KG1 (cell line): ENCODE data around the gene USP17L10.
"Not testable (repeated sequence)": the region's sequence is repeated elsewhere in the genome, so short reads cannot be mapped to it uniquely, and the experiment has no call there.

Experiments
- DNase-seq: peaks from one replicate; lab custom pipeline; 2025; lab: John Stamatoyannopoulos, UW

Gene USP17L10, protein sequence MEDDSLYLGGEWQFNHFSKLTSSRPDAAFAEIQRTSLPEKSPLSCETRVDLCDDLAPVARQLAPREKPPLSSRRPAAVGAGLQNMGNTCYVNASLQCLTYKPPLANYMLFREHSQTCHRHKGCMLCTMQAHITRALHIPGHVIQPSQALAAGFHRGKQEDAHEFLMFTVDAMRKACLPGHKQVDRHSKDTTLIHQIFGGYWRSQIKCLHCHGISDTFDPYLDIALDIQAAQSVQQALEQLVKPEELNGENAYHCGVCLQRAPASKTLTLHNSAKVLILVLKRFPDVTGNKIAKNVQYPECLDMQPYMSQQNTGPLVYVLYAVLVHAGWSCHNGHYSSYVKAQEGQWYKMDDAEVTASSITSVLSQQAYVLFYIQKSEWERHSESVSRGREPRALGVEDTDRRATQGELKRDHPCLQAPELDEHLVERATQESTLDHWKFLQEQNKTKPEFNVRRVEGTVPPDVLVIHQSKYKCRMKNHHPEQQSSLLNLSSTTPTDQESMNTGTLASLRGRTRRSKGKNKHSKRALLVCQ

DNA sequence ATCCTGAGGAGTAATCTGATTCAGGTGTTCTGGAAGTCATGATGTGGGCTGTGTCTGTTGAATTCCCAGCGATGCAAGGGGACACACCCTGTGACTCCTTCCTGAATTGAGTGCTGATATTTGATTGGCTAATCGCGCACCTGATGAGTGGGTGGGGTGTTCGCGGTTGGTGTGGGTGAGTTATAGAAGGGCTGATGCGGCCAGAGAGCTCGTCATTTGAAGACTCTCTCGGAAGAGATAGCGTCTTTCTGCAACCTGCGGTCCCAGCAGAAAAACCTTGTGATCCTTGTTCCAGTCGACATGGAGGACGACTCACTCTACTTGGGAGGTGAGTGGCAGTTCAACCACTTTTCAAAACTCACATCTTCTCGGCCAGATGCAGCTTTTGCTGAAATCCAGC is at the start of gene USP17L10:
Gene USP17L10 (plus strand): TSS at position 301 of the 400 bp plus-strand sequence. CDS start 0 bp downstream, at position 301.
- not testable (repeated sequence) for DNase-seq

DNA sequence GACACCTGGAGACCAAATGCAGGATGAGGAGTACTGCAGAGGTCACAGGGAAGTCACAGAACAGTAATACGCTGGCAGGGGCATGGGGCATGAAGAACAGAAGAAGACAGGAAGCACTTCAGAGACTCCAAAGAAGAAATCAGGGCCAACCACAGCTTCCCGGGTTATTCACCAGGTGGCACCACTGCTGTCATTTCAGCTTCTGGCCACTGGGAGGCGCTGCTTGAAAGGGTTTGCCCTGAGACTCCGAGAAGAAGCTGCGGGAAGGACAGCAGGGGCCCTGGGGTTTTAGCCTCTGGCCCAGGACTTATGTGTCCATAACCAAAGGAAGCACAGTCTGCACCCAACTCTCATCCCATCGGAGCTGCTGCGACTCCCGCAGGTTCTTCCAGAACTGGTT is 44.5 kb upstream of the USP17L10 start:
- not testable (repeated sequence) for DNase-seq

DNA sequence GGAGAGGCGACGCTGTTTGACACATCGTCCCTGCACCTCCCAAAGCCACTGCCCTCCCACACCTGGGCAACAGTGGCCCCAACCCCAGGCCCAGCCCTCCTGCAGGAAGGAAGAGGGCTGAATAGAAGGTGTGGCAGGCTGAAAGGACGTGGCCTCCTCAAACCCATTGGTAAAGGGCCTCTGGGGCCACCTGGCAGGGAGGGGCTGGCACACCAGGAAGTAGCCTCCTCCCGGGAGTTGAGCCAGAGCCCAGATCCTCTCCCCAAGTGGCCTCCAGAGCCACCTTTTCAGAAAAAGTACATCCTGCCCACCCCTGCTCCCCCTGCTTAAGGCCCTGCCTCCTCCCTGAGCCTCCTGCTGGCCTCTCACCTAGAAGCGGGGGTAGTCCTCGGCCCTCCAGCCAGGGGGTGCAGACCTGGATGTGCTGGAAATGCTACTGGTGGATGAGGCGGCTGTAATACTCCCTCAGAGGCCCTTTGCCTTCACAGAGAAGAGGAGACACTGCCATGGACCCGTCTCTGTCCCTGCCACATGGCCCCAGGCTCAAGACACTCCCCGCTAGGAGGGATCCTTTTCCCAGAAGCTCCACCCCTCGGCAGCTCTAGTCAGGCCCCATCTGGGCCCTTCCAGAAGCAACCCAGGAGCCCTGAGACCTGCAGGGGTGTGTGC is 40.5 kb upstream of the USP17L10 start, which contains the start of gene FAM90A26:
Gene FAM90A26 (plus strand): TSS at position 619 of the 669 bp plus-strand sequence. CDS start 2,764 bp downstream, outside the sequence.
- DNase-seq: not testable (repeated sequence)

DNA sequence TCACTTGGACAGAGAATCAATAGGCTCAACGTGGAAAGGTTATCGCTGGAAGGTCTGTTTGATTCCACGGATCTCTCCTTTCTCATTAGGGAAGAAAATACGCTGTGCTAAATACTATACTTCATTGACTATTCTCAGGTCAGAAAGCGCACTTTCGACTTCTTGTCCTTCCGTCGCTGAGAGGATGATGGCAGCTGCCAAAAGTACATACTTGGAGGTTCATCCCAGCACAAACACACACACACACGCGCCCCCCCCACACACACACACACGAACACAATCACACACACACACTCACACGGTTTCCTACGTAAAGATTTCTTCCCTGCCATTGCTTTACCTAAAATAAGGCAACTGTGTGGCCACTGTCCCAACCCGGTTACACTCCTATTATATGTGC is 4.2 kb downstream of the USP17L10 start:
- not testable (repeated sequence) for DNase-seq

DNA sequence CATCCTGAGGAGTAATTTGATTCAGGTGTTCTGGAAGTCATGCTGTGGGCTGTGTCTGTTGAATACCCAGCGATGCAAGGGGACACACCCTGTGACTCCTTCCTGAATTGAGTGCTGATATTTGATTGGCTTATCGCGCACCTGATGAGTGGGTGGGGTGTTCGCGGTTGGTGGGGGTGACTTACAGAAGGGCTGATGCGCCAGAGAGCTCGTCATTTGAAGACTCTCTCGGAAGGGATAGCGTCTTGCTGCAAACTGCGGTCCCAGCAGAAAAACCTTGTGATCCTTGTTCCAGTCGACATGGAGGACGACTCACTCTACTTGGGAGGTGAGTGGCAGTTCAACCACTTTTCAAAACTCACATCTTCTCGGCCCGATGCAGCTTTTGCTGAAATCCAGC is 4.6 kb downstream of the USP17L10 start, which contains the start of gene USP17L11:
Gene USP17L11 (plus strand): TSS at position 301 of the 400 bp plus-strand sequence. CDS start 0 bp downstream, at position 301.
- not testable (repeated sequence) for DNase-seq

DNA sequence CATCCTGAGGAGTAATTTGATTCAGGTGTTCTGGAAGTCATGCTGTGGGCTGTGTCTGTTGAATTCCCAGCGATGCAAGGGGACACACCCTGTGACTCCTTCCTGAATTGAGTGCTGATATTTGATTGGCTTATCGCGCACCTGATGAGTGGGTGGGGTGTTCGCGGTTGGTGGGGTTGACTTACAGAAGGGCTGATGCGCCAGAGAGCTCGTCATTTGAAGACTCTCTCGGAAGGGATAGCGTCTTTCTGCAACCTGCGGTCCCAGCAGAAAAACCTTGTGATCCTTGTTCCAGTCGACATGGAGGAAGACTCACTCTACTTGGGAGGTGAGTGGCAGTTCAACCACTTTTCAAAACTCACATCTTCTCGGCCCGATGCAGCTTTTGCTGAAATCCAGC is 9.4 kb downstream of the USP17L10 start, which contains the start of gene USP17L12:
Gene USP17L12 (plus strand): TSS at position 301 of the 400 bp plus-strand sequence. CDS start 0 bp downstream, at position 301.
- DNase-seq: not testable (repeated sequence)

DNA sequence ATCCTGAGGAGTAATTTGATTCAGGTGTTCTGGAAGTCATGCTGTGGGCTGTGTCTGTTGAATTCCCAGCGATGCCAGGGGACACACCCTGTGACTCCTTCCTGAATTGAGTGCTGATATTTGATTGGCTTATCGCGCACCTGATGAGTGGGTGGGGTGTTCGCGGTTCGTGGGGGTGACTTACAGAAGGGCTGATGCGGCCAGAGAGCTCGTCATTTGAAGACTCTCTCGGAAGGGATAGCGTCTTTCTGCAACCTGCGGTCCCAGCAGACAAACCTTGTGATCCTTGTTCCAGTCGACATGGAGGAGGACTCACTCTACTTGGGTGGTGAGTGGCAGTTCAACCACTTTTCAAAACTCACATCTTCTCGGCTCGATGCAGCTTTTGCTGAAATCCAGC is 14.1 kb downstream of the USP17L10 start, which contains the start of gene USP17L13:
Gene USP17L13 (plus strand): TSS at position 301 of the 400 bp plus-strand sequence. CDS start 0 bp downstream, at position 301.
- DNase-seq: not testable (repeated sequence)

DNA sequence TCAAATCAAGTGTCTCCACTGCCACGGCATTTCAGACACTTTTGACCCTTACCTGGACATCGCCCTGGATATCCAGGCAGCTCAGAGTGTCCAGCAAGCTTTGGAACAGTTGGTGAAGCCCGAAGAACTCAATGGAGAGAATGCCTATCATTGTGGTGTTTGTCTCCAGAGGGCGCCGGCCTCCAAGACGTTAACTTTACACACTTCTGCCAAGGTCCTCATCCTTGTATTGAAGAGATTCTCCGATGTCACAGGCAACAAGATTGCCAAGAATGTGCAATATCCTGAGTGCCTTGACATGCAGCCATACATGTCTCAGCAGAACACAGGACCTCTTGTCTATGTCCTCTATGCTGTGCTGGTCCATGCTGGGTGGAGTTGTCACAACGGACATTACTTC is 19.8 kb downstream of the USP17L10 start:
- not testable (repeated sequence) for DNase-seq

DNA sequence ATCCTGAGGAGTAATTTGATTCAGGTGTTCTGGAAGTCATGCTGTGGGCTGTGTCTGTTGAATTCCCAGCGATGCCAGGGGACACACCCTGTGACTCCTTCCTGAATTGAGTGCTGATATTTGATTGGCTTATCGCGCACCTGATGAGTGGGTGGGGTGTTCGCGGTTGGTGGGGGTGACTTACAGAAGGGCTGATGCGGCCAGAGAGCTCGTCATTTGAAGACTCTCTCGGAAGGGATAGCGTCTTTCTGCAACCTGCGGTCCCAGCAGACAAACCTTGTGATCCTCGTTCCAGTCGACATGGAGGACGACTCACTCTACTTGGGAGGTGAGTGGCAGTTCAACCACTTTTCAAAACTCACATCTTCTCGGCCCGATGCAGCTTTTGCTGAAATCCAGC is 23.6 kb downstream of the USP17L10 start, which contains the start of gene USP17L15:
Gene USP17L15 (plus strand): TSS at position 301 of the 400 bp plus-strand sequence. CDS start 0 bp downstream, at position 301.
- not testable (repeated sequence) for DNase-seq

DNA sequence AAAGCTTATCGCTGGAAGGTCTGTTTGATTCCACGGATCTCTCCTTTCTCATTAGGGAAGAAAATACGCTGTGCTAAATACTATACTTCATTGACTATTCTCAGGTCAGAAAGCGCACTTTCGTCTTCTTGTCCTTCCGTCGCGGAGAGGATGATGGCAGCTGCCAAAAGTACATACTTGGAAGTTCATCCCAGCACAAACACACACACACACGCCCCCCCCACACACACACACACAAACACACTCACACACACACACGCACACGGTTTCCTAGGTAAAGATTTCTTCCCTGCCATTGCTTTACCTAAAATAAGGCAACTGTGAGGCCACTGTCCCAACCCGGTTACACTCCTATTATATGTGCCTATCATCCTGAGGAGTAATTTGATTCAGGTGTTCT is 28.0 kb downstream of the USP17L10 start:
- not testable (repeated sequence) for DNase-seq

DNA sequence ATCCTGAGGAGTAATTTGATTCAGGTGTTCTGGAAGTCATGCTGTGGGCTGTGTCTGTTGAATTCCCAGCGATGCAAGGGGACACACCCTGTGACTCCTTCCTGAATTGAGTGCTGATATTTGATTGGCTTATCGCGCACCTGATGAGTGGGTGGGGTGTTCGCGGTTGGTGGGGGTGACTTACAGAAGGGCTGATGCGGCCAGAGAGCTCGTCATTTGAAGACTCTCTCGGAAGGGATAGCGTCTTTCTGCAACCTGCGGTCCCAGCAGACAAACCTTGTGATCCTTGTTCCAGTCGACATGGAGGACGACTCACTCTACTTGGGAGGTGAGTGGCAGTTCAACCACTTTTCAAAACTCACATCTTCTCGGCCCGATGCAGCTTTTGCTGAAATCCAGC is 33.1 kb downstream of the USP17L10 start, which contains the start of gene USP17L17:
Gene USP17L17 (plus strand): TSS at position 301 of the 400 bp plus-strand sequence. CDS start 0 bp downstream, at position 301.
- not testable (repeated sequence) for DNase-seq

DNA sequence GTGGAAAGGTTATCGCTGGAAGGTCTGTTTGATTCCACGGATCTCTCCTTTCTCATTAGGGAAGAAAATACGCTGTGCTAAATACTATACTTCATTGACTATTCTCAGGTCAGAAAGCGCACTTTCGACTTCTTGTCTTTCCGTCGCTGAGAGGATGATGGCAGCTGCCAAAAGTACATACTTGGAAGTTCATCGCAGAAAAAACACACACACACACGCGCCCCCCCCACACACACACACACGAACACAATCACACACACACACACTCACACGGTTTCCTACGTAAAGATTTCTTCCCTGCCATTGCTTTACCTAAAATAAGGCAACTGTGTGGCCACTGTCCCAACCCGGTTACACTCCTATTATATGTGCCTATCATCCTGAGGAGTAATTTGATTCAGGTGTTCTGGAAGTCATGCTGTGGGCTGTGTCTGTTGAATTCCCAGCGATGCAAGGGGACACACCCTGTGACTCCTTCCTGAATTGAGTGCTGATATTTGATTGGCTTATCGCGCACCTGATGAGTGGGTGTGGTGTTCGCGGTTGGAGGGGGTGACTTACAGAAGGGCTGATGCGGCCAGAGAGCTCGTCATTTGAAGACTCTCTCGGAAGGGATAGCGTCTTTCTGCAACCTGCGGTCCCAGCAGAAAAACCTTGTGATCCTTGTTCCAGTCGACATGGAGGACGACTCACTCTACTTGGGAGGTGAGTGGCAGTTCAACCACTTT is 37.7 kb downstream of the USP17L10 start, which contains the start of gene USP17L18:
Gene USP17L18 (plus strand): TSS at position 678 of the 728 bp plus-strand sequence. CDS start 0 bp downstream, at position 678.
- not testable (repeated sequence) for DNase-seq

DNA sequence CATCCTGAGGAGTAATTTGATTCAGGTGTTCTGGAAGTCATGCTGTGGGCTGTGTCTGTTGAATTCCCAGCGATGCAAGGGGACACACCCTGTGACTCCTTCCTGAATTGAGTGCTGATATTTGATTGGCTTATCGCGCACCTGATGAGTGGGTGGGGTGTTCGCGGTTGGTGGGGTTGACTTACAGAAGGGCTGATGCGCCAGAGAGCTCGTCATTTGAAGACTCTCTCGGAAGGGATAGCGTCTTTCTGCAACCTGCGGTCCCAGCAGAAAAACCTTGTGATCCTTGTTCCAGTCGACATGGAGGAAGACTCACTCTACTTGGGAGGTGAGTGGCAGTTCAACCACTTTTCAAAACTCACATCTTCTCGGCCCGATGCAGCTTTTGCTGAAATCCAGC is 42.6 kb downstream of the USP17L10 start, which contains the start of gene USP17L19:
Gene USP17L19 (plus strand): TSS at position 301 of the 400 bp plus-strand sequence. CDS start 0 bp downstream, at position 301.
- DNase-seq: not testable (repeated sequence)

DNA sequence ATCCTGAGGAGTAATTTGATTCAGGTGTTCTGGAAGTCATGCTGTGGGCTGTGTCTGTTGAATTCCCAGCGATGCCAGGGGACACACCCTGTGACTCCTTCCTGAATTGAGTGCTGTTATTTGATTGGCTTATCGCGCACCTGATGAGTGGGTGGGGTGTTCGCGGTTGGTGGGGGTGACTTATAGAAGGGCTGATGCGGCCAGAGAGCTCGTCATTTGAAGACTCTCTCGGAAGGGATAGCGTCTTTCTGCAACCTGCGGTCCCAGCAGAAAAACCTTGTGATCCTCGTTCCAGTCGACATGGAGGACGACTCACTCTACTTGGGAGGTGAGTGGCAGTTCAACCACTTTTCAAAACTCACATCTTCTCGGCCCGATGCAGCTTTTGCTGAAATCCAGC is 47.4 kb downstream of the USP17L10 start, which contains the start of gene USP17L20:
Gene USP17L20 (plus strand): TSS at position 301 of the 400 bp plus-strand sequence. CDS start 0 bp downstream, at position 301.
- DNase-seq: not testable (repeated sequence)
